ENCODE measurements around the gene ZNF789. TPM values are rescaled to one million over a fixed set of nuclear protein-coding genes. Genes with fewer than 3 reads are reported as not detected.
"Not testable (repeated sequence)": the region's sequence is repeated elsewhere in the genome, so short reads cannot be mapped to it uniquely, and the experiment has no call there.

ZNF789 gene
- total RNA-seq, result 10 to 100 TPM; 15.4 to 25.5 TPM
- long read RNA-seq, partial matches to known transcripts, result 3 of 17 reads
- long read RNA-seq, other reads (novel, unspliced or antisense), result 7 of 17 reads

DNA sequence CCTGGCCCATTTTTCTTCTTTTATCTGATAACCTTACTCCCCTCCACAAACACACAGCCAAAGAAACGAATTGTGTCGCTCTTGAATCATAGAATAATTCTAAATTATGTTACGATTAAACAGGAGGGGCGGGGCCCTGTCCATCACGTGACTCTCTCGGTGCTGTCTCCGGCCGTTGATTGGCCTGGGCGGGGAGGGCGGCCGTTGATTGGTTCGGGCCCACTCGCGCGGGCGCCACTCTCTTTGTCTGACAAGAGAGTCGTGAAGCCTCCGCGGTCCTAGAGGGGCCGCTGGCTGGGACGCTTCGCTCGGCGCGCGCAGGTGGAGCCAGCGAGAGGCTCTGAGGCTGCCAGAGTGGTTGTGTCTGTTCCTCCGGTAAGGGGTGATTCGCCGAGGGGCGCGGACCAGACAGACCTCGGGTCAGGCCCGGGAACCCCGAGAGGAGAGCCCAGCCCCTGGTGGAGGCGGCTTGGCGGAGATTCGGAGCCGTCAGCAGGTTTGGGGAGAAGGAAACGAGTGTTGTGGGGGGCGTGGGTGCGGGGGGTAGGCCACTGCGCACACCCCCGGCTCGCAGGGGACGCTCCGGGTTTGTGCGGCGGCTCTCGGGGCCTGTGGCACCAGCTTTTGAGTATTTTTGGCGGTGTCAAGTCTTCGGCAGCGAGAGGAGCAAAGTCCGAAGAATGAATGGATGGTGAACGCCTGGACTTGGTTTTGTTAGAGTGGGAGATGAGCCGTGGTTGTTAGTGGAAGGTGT lies at the start of gene ZNF789:
Gene ZNF789, plus strand, starts transcription at position 330 of the 754 bp plus-strand sequence. CDS start 3,567 bp downstream, outside the sequence.
- peak; percentile 91 for ATAC-seq
- intact Hi-C loops (cut with DNase I, micrococcal nuclease), result no loop called here
- peak; percentile 98 to 99 for DNase-seq

DNA sequence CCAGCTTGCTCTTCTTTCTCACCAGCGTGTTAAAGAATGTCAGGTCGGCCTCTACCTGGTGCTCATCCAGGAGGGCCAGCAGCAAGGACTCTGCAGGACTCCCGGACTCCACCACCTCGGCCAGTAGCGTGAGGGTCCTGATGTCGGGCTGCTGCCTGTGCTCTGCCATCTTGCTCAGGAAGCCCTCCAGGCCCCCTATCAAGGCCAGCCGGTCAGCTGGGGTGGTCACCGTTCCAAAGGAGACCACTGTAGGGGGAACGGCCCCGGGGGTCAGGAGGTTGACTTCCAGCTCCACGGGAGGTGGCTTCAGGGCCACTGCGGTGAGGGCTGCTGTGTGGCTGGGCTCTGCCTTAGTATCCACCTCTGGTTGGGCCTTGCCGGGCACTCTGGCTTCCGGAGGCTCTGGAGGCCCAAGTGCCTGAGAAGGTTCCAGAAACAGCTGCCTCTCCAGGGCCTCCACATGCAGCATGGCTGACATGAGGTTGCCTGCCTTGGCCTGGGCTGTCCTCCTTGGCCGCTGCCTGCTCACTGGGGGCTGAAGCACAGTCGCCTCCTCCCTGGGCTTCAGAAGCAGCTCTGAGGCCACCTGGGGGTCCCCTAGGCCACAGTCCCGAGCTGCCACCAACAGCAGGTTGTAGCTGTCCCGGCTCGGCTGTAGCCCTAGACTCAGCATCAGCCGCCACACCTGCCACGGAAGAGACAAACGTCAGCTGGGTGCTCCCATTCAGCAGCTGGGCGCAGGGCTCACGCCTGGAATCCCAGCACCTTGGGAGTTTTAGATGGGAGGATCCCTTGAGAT lies 47.6 kb upstream of the ZNF789 start:
- intact Hi-C loops (cut with DNase I, micrococcal nuclease), result no loop called here
- DNase-seq, result no peak
- ATAC-seq, result no peak

DNA sequence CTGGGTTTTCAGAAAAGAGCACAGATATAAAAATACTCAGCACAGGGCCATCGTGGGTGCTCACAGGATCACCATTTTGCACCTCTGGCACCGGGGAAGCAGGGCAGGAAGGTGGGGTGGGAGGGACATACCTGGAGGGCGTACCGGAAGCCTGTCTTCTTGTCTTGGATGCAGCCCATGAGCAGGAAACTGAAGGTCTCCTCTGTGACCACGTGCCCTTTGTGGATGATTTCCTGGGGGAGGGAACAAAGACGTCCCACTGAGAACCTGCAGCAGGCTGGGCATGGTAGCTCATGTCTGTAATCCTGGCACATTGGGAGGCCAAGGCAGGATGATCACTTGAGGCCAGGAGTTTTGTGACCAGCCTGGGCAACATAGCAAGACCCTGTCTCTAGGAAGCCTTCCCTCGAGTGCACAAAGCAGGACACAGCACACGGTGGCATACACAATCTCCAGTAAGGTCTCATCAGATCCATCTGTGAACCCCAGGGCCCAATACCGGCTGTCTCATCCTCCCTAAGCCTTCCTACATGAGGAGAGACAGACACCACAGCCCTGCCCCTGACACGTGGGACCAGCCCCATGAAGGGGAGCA lies 43.6 kb upstream of the ZNF789 start:
- intact Hi-C loops (cut with DNase I, micrococcal nuclease), result no loop called here
- no peak for ATAC-seq
- DNase-seq, result no peak

DNA sequence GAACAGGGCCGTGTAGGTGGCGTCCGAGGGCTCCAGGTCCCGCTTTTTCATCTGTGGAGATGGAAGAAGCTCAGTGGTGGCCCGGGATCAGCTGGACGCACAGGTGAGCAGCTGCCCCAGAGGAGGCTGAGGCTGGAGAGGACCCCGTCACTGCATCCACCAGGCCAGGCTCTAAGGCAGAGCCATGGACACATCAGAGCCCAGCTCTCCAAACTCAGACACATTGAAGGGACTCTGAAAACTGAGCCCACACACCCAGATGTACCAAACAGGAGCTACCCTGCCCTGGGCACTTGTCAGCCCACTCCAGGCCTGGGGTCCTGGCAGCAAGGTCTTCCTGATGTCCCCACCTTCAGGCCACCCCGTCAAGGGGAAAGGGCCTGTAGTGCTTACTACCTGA lies 42.9 kb upstream of the ZNF789 start:
- intact Hi-C loops (cut with DNase I, micrococcal nuclease), result no loop called here
- ATAC-seq, result no peak

DNA sequence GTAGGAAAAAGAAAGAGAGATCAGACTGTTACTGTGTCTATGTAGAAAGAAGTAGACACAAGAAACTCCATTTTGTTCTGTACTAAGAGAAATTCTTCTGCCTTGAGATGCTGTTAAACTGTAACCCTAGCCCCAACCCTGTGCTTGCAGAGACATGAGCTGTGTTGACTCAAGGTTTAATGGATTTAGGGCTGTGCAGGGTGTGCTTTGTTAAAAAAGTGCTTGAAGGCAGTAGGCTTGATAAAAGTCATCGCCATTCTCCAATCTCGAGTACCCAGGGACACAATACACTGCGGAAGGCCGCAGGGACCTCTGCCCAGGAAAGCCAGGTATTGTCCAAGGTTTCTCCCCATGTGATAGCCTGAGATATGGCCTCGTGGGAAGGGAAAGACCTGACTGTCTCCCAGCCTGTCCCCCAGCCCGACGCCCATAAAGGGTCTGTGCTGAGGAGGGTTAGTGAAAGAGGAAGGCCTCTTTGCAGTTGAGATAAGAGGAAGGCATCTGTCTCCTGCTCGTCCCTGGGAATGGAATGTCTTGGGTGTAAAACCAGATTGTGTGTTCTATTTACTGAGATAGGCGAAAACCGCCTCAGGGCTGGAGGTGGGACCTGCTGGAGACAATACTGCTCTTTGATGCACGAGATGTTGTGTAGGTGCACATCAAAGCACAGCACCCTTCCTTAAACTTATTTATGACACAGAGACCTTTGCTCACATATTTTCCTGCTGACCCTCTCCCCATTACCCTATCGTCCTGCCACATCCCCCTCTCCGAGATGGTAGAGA lies 40.7 kb upstream of the ZNF789 start:
- intact Hi-C loops (cut with DNase I, micrococcal nuclease); DNase-seq; ATAC-seq: not testable (repeated sequence)

More for the DNA sequence above, 42.9 kb upstream of the ZNF789 start:
- DNase-seq, result no peak

DNA sequence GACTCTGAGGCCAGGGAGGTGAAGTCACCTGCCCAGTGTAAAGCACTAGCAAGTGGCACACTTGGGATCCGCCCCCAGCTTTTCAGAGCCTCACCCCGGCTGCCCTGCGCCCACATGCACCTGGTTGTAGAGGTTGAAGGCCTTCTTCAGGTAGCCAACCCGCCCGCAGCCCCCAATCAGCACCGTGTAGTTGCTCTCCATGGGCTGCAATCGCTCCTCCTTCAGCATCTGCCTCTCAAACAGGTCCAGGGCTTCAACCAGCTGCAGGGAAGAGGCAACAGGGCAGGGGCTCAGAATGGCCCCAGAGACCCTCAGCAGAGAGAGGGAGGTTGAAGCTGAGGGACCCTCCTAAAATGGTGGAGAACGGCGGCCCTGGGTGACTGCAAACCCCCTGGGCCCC lies 39.5 kb upstream of the ZNF789 start:
- intact Hi-C loops (cut with DNase I, micrococcal nuclease), result no loop called here
- no peak for ATAC-seq
- no peak for DNase-seq

DNA sequence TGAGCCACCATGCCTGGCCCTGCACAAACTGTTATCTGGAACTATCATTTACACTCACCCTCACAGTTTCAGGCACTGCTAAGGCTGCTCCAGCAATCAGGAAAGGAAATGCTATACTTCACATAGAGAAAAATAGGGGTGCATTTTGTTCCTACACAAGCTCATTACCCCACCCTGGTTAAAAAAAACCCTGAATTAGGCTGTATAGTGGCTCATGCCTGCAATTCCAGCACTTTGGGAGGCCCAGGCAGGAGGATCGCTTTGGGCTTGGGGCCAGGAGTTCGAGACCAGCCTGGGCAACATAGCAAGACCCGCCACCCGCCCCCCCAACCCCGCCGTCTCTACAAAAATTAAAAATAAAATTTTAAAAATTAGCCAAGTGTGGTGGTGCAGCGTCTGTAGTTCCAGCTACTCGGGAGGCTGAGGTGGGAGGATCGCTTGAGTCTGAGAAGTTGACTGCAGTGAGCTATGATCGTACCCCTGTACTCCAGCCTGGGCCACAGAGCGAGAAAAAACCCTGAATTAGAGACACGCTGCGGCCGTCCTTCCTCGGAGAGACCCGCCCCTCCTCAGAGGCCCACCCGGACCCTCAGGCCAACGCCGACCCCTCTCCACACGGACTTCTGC lies 34.6 kb upstream of the ZNF789 start:
- intact Hi-C loops (cut with DNase I, micrococcal nuclease), result no loop called here
- DNase-seq, result no peak
- ATAC-seq, result peak; percentile 36

DNA sequence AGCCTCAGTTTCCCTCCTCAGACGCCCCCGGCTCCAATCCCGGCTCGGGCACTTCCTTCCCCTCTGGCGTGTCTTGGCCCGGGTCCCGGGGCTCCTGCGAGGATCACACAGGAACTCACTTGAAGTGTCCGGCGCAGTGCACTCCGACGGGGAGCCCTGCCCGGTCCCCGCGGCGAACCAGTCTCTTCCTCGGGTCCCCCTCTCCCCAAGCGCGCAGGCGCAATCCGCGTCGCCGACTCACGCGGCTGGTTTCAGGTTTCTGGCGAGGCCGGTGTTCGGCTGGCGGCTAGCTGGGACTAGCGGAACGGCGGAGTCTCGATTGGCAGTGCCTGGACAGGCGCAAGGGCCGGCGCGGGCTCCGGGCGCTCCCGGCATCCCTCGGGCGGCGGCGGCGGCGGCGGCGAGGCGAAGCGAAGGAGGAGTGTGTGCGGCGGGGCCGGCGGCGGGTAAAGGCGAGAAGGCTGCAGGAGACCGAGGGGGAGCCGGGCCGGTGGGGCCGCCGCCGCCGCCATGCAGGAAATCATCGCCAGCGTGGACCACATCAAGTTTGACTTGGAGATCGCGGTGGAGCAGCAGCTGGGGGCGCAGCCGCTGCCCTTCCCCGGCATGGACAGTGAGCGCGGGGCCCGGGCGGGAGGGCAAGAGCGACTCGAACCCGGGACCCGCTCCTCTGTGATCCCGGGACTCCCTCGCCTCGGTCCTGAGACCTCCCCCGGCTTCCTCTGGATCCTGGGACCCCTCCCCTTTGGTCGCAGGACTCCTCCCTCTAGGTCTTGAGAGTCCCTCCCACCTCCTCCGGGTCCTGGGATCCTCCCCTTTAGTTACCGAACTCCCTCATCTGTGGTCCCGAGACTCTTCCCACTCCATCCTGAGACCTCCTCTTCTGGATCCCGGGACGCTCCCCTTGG lies 33.9 kb upstream of the ZNF789 start, which contains the start of the genes CPSF4 and PTCD1:
Gene CPSF4, plus strand, starts transcription at position 371 of the 908 bp plus-strand sequence. Its CDS starts 140 bp downstream, at position 511.
Gene PTCD1, minus strand, starts transcription at position 226 of the 908 bp plus-strand sequence. CDS start 3,556 bp downstream, outside the sequence.
- DNase-seq (peak; percentile 95 to 96), ATAC-seq (peak; percentile 97)
- intact Hi-C loops (cut with DNase I, micrococcal nuclease), result no loop called here

DNA sequence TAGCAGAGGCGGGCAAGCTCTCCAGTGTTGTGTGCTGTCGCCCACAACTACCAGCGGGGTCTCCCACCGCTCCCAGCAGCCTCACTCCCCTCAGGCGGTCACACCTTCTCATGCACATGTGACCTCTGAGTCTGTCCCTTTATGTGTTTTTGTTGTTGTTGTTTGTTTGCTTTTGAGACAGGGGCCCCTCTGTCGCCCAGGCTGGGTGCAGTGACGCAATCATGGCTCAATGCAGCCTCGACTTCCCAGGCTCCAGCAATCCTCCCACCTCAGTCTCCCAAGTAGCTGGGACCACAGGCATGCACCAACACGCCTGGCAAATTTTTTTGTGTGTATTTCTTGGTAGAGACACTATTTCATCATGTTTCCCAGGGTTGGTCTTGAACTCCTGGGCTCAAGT lies 32.5 kb upstream of the ZNF789 start:
- no peak for DNase-seq
- ATAC-seq, result no peak

DNA sequence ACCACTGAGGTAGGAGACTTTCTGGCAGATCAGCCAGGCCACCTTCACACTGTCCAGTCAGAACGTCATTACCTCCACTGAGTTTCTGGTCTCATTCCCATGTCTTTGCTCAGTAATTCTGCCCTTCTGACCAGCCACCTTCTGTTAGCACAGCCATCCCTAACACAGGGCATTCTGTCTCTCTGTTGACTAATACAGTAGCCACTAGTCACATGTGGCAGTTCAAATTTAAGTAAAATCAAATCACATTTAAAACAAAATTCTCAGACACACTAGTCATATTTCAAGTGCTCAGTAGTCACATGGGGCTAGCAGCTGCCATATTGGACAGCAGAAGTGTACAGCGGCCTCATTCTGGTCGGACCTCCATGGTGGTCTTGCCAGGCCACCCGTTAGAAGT lies 26.6 kb upstream of the ZNF789 start:
- no peak for ATAC-seq
- intact Hi-C loops (cut with DNase I, micrococcal nuclease), result no loop called here
- no peak for DNase-seq

More for the DNA sequence above, 32.5 kb upstream of the ZNF789 start:
- intact Hi-C loops (cut with DNase I, micrococcal nuclease), result no loop called here

DNA sequence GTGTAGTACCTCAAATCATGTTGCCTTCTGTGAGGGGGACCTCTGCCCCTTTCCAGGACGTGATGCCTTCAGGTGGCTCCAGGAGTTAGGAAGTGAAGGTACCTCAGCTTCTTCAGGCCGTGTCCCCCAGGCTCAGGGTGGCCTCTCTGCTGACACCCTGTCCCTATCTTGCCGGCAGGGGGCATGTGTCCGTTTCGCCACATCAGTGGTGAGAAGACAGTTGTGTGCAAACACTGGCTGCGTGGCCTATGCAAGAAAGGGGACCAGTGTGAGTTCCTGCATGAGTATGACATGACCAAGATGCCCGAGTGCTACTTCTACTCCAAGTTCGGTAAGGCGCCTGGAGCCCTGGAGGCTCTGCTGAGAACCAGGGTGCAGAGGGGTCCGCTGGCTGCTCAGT lies 24.7 kb upstream of the ZNF789 start:
- peak; percentile 49 for ATAC-seq
- peak in 1 of 2 donors; percentile 32 for DNase-seq
- intact Hi-C loops (cut with DNase I, micrococcal nuclease), result no loop called here

DNA sequence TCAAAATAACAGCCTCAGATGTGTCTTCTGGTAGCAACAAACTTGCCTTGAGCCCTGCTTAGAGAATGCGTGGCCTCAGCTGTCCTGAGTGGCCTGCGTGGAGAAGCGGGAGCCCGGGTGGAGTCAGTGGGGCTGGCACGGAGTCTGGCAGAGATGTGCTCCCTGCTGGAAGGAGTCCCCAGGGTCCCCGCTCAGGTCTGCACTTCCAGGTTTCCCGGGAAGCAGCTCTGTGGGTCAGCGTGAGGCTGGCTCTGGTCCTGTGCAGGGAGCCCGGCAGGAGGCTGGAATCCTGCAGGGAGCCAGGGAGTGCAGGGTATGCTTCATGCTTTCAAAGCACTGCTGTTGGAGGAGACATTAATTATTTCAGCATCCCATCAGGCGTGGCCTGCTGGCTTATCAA lies 23.8 kb upstream of the ZNF789 start:
- intact Hi-C loops (cut with DNase I, micrococcal nuclease), result no loop called here
- ATAC-seq, result no peak
- no peak for DNase-seq

DNA sequence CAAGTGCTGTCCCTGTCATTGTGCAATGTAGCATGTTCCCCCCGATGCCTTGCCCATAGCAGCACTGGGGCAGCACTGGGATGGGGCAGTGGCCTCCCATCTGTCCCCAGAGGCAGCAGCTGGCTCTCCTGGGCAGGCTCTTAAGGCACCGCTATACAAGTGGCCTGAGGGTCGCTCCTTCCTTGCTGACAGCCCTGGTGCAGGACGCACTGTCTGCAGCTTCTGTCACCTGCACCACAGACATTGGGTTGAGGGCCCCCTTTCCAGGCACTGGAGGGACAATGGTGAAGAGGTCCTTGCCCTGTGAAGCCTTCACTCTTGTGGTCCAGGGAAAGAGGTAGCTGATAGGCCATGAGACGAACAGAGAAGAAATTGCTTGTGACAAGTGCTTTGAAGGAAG lies 23.4 kb upstream of the ZNF789 start:
- intact Hi-C loops (cut with DNase I, micrococcal nuclease), result no loop called here
- ATAC-seq, result no peak
- no peak for DNase-seq

DNA sequence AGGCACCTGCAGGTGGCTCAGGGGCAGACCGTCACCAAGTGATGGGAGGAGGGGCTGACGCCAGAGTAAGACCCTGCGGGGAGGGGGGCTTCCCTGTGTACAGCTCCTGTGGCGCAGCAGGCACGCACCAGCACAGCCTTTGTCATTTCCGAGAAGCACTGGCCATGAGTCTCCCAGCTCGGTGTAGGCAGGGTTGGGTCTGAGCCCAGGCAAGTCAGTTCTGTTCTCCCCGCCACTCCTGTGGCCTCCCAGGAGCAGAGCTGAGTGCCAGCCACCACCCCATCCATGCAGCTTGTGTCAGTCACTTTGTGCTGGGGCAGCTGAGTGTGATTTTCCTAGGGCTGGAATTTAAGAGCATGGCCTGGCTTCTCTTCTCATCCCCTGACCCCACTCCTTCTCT lies 20.8 kb upstream of the ZNF789 start:
- no peak for DNase-seq
- intact Hi-C loops (cut with DNase I, micrococcal nuclease), result no loop called here
- no peak for ATAC-seq

DNA sequence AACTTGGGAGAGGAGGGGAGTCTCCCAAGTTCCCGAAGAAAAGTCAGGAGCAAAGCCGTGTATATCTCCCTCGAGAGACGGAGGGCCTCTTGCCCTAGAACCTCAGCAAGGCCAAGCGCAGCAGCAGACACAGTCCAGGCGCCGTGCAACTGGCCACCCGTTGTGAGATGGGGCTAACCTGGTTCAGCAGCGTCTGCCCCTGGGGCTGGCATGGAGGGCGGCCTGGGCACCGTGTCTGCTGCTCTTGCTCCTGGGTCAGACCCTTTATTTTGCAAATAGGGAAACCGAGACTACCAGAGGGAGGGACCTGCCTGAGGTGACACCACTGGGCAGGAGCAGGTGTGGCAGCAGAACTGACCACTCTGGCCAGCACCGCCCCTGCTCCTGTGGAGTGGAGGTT lies 20.1 kb upstream of the ZNF789 start:
- intact Hi-C loops (cut with DNase I, micrococcal nuclease), result no loop called here
- ATAC-seq (no peak), DNase-seq (no peak)

DNA sequence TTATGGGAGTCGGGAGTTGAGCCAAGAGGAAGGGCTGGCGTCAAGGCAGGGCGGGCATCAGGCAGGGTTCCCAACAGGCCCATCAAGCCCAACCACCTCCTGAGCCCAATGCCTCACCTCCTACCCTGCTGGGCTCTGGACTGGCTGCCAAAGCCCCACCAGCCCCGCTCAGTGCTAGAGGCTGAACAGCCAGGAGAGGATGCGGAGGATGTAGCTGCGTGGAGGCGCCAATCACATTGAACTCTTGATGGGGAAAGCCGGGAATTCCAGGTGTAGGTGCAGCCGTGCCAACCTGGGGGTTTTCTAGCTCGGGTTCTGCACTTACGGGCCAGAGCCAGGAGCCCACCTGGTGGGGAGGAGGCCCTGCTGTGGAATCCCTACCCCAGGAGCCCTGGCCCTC lies 19.6 kb upstream of the ZNF789 start:
- no peak for DNase-seq
- intact Hi-C loops (cut with DNase I, micrococcal nuclease), result no loop called here
- ATAC-seq, result no peak

DNA sequence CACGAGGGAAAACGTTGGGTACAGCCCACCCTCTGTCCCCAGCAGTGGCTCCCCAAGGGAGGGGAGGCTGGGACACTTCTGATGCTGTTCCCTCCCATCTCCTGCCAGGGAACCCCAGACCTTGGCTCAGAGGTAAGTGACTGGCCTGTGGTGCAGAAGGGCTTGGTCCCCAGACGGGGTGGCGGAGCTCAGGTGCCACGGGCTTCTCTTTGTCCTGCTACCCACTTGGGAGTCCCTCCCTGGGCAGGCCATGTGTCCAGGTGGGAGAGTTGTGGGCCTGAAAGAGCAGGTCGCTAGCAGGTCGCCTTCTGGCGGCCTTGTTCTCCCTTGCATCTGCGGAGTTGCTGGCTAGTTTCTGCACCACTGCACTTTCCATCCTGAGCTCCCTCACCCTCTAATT lies 16.8 kb upstream of the ZNF789 start:
- peak; percentile 3 for ATAC-seq
- intact Hi-C loops (cut with DNase I, micrococcal nuclease), result no loop called here
- DNase-seq, result no peak

Measured in left colon (tissue), 2 donors.